Measurements from ENCODE around the gene TMEM187. TPM values are rescaled to one million over a fixed set of nuclear protein-coding genes. Genes with fewer than 3 reads are reported as not detected.

The TMEM187 gene
- total and polyA plus RNA-seq, 7 donors = 2.2 to 7.8 (median 6.5) TPM

- intact Hi-C loops (cut with DNase I) = no loop called here
- ATAC-seq = no peak
- H3K27me3 ChIP-seq (ENCODE audit: insufficient read depth in 3 of 3, low read length in 2 of 3) = peaks cover 0 to 17% (median 0%) of the 10 kb centered on the region in 3 donors
Measured at GRCh38 chrX:154020536-154021115, 48.1 kb downstream of the TMEM187 start.

DNA sequence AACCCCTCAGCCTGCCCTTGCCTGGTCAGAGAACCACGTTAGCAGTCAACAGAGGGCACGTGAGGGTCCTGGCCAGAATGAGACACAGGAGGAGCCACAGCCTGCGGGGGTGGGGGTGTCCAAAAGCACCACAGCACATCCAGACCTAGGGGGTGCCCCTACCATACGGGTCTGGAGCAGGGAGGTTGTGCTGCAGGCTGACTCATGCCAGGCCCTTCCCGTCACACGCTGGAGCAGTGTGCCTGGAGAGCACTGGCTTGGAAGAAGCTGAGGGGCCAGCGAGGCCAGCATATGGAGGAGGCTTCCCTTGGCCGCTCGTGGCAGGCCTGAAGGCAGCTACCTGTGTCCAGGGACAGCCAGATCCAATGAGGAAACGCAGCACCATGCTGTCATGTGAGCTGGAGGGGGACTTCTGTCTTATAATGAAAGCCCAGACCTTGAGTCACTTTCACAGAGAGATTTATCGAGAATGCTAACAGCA lies 48.6 kb downstream of the TMEM187 start:
- H3K27me3 ChIP-seq (ENCODE audit: insufficient read depth in 3 of 3, low read length in 2 of 3) = peaks cover 0 to 18% (median 0%) of the 10 kb centered on the region in 3 donors
- TF ChIP-seq CTCF (IDR thresholded peaks at IDR 0.05) = no peak
- no peaks in the 10 kb centered on the region for H3K9me3 ChIP-seq
- H3K4me3 ChIP-seq = no peak overlapping the region
- intact Hi-C loops (cut with DNase I) = no loop called here
- H3K36me3 ChIP-seq (ENCODE audit: insufficient read depth in 1 of 2, low read depth in 1 of 2) = peaks cover 0 to 21% of the 10 kb centered on the region in 2 donors
- WGBS, 3 donors = 55 to 77% (median 60%) methylated on average over 10 to 11 of the region's 11 CpGs
- peak overlapping the region; percentile 47 for H3K27ac ChIP-seq
- peaks cover 3% of the 10 kb centered on the region for H3K4me1 ChIP-seq
- ATAC-seq = peak in 3 of 4 donors; percentile 25 to 49 (median 27)
- no peak for DNase-seq

More at GRCh38 chrX:154020536-154021115, 48.1 kb downstream of the TMEM187 start:
- Histone ChIP-seq H3K27ac (peak overlapping the region; percentile 87), H3K36me3 (ENCODE audit: insufficient read depth in 1 of 2, low read depth in 1 of 2) (peaks cover 0 to 21% of the 10 kb centered on the region in 2 donors), H3K9me3 (no peaks in the 10 kb centered on the region), H3K4me3 (peak overlapping the region; percentile 69), H3K4me1 (peaks cover 3% of the 10 kb centered on the region)
- WGBS, 3 donors = 53 to 68% (median 59%) methylated on average over 8 to 9 of the region's 9 CpGs
- DNase-seq = no peak
- TF ChIP-seq CTCF (IDR thresholded peaks at IDR 0.05) = no peak

GRCh38 chrX:154022108-154022507 lies 49.6 kb downstream of the TMEM187 start:
- no peaks in the 10 kb centered on the region for H3K9me3 ChIP-seq
- peaks cover 0 to 28% (median 0%) of the 10 kb centered on the region in 3 donors for H3K27me3 ChIP-seq (ENCODE audit: insufficient read depth in 3 of 3, low read length in 2 of 3)
- H3K4me1 ChIP-seq = peaks cover 3% of the 10 kb centered on the region
- no peak overlapping the region for H3K4me3 ChIP-seq
- DNase-seq (no peak), ATAC-seq (peak in 1 of 4 donors; percentile 14)
- intact Hi-C loops (cut with DNase I) = no loop called here
- no peak for TF ChIP-seq CTCF (IDR thresholded peaks at IDR 0.05)
- 56 to 74% (median 58%) methylated on average over 4 to 5 of the region's 5 CpGs for WGBS, 3 donors
- H3K27ac ChIP-seq = no peak overlapping the region
- H3K36me3 ChIP-seq (ENCODE audit: insufficient read depth in 1 of 2, low read depth in 1 of 2) = peaks cover 0 to 13% of the 10 kb centered on the region in 2 donors

DNA sequence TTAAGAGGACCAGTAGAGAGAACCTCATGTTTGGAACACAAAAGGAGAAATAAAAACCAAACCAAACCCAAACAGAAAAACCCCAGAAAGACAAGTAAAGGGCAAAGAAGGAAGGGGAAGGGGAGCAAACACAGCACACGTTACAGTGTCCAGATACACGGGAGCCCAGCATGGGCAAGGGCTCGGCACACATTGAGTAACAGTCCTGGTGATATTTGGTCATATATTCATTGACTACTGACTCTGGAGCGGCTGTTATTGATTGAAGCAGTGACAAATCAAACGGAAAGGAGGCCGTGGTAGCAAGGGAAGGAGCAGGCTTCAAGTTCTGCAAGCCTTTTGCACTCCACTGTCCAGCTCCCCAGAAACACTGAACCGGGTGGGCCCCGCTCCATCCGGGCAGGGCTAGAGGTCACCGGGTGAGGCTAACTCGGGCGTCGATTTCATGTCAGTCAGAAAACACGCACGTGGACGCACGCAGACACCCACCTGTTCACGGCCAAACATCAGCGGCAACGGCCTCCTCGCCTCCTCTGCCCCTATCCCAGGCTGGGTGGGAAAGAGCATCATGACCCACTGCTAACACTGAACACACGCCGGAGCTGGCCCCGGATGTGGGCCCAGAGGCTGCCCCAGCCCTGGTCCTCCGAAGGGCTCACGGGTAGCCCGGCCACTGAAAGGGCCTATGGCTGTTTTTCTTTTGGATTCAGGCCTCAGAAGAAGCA lies 50.9 kb downstream of the TMEM187 start:
- intact Hi-C loops (cut with DNase I) = no loop called here
- DNase-seq (no peak), ATAC-seq (no peak)
- Histone ChIP-seq H3K4me3 (no peak overlapping the region), H3K27me3 (ENCODE audit: insufficient read depth in 3 of 3, low read length in 2 of 3) (peaks cover 0 to 25% (median 0%) of the 10 kb centered on the region in 3 donors), H3K4me1 (peaks cover 3% of the 10 kb centered on the region), H3K27ac (no peak overlapping the region), H3K9me3 (no peaks in the 10 kb centered on the region), H3K36me3 (ENCODE audit: insufficient read depth in 1 of 2, low read depth in 1 of 2) (peaks cover 2 to 5% of the 10 kb centered on the region in 2 donors)
- no peak for TF ChIP-seq CTCF (IDR thresholded peaks at IDR 0.05)
- 63 to 79% (median 74%) methylated on average over 15 to 27 of the region's 27 CpGs for WGBS, 3 donors
